GM13977 (cell line): ENCODE data around the gene MCM9.

Source experiments
- DNase-seq: peaks from one replicate; pipeline ENCODE4 v3.0.0; 2012; ENCODE audit warnings: low spot score
- in situ Hi-C: fragments of 300-500 bp; cut with MboI; formaldehyde crosslinking; loops from one replicate; pipeline ENCODE4 v1.12.0; 2022; ENCODE audit warnings: low sequenced_read_pairs, low pct_unique_long_range_greater_than_20kb, mixed read lengths, inconsistent platforms; ENCODE audit not compliant: unreplicated experiment
- TF ChIP-seq, protein P1 (sequence below): IDR thresholded peaks from 2 replicates; pipeline ENCODE4 v1.5.1; 2012; ENCODE audit warnings: mild to moderate bottlenecking, control low read depth; ENCODE audit not compliant: insufficient read depth; ENCODE audit errors: extremely low read depth, missing control alignments

Gene MCM9

DNA sequence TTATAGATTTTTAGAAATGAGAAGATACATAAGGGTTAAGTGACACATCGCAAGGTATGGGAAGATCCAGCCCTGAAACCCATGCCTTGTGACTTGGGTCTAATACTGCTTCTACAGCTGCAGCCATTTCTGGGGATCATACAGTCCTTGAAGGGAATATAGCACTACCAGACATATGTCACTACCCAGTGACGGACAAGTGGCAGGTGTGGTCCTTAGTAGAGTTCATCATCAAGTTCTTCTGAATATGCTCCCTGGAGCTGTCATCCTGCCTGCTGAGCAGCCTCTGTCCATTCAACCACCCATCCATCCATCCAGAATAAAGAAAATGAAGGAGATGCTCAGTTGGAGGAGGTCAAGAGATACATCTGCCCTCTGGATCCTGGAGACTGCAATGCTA, 159.6 kb downstream of the MCM9 start:
- no peak for DNase-seq
- in situ Hi-C loops = loop anchor here (25.0 kb wide), 3 partner anchors 213 to 788 kb away; no protein-coding TSS in a partner anchor
- TF ChIP-seq, protein P1, sequence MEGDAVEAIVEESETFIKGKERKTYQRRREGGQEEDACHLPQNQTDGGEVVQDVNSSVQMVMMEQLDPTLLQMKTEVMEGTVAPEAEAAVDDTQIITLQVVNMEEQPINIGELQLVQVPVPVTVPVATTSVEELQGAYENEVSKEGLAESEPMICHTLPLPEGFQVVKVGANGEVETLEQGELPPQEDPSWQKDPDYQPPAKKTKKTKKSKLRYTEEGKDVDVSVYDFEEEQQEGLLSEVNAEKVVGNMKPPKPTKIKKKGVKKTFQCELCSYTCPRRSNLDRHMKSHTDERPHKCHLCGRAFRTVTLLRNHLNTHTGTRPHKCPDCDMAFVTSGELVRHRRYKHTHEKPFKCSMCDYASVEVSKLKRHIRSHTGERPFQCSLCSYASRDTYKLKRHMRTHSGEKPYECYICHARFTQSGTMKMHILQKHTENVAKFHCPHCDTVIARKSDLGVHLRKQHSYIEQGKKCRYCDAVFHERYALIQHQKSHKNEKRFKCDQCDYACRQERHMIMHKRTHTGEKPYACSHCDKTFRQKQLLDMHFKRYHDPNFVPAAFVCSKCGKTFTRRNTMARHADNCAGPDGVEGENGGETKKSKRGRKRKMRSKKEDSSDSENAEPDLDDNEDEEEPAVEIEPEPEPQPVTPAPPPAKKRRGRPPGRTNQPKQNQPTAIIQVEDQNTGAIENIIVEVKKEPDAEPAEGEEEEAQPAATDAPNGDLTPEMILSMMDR = no peak

DNA sequence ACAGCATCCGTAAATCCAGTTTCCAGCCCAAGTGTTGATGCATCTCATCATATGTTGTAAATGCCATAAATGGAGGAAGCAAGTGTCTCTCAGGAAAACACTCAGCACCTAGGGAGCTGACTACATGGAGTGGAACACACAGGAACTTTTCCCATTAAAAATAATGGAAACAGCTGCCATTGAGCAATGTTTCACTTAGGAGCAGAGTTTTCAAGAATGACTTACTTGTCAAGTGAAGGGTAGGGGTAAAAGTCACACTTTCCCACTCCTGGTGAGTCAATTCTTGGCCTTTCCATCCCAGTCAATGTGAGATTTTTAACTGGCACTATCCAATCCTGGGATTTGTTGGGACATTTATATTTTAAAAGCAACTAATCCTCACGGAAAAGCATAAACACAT, 160.4 kb downstream of the MCM9 start:
- in situ Hi-C loops = no loop called here
- TF ChIP-seq, protein P1 = no peak
- no peak for DNase-seq

DNA sequence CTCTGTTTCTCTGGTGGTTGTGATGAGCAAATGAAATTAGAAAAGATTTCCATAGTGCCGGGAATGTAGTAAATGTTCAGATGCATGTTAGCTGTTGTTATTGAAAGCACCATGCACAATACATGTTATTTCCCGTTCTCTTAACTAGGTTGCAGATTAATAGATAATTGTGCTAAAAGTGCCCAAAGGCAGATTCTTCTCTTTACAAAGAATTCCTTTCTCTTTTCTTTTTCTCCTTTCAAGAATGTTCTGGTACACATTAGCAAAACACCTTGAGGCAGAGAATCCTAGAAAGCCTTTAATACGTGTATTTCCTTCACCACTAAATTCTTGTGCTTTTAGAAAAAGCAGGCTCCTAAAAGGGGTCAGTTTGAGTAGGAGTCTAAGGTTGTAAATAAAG, 162.1 kb downstream of the MCM9 start:
- in situ Hi-C loops = no loop called here
- no peak for DNase-seq
- TF ChIP-seq, protein P1 = no peak

DNA sequence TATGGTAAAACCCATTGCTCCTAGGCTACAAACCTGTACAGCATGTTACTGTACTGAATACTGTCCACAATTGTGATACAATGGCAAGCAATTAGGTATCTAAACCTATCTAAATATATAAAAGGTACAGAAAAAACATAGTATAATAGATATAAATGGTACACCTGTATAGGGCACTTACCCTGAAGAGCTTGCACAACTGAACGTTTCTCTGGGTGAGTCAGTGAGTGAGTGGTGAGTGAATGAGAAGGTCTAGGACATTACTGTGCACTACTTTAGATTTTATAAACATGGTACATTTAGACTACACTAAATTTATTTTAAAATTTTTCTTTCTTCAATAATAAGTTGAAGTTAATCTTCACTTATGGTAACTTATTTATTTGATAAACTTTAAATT, 163.7 kb downstream of the MCM9 start:
- in situ Hi-C loops = no loop called here
- no peak for DNase-seq
- TF ChIP-seq, protein P1 = no peak

DNA sequence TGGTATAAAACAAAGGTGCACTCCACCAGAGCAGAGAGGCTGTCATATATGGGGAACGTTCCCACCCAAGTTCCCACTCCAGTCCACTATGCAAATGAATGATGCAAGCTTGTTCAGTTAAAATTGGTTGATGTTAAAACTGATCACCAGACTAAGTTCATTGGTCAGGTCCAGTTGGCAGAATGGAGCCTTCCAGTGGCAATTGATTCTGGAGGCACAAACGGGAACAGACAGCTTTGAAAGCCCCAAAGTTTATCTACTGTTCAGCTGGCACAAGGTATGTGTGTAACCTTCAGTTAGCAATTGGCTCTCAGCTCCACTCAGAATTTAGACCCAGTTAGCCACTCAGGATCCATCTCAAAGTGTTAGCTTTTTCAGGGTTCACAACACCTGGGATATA, 164.1 kb downstream of the MCM9 start:
- DNase-seq = no peak
- in situ Hi-C loops = no loop called here
- TF ChIP-seq, protein P1 = no peak

DNA sequence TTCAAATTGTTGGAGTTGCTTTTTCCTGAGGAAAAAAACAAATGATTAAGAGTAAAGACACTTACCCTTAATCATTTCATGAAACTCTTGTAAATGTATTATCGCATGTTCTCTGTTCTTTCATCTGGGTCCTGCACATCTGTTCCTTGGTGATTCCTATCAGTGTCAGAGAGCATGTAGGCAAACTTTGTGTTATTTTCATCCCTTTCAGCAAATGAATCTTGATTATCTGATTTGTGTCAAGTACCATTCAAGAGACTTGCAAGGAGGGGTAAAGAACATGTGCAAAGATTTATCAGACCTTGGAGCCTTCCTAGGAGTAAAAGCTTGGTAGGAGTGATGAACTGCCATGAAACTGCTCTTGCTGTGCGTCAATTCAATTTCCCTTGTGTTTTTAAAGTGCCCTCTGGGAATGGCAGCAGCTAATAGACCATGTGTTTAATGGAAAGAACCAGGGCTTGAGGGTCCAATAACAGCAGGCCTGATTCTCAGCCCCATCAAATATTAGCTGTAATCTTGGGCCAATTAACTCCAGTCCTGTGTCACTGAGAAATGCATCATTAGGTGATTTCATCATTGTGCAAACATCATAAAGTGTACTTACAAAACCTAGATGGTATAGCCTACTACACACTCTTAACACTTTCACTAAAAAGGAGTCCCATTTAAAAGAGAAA, 164.7 kb downstream of the MCM9 start:
- TF ChIP-seq, protein P1 = no peak
- in situ Hi-C loops = no loop called here
- no peak for DNase-seq
